SK-N-SH (cell line): ENCODE data around the gene ZNF486. TPM values are rescaled to one million over a fixed set of nuclear protein-coding genes. Genes with fewer than 3 reads are reported as not detected.

Experiments
- CTCF ChIA-PET: fragments of 300-600, 350-600 bp; formaldehyde crosslinking; extraction: SDS; loops from one replicate; lab custom pipeline; 2021; lab: Yijun Ruan, JAX
- POLR2A ChIA-PET: fragments of 350-600 bp; sonication (Branson Sonifier 250); formaldehyde crosslinking; extraction: SDS; loops from one replicate; lab custom pipeline; 2020; ENCODE audit warnings: antibody characterized with exemption, inconsistent platforms; lab: Yijun Ruan, JAX
- DNase-seq: peaks from one replicate; pipeline ENCODE4 v3.0.0; 2012
- H2AFZ ChIP-seq: fragments of 200-600 bp; sonication (generic); 2 replicates; pipeline ENCODE4 v1.8.1; 2016; ENCODE audit warnings: antibody characterized with exemption, mild to moderate bottlenecking, low read depth
- H3F3A ChIP-seq: fragments of 200-600 bp; sonication (generic); replicated peaks from 2 replicates; pipeline ENCODE3; 2016; ENCODE audit warnings: antibody characterized with exemption, mild to moderate bottlenecking; ENCODE audit not compliant: insufficient read depth
- H3K27ac ChIP-seq, 2 experiments: fragments of 200-500 bp in 1 of 2; fragments of 200-600 bp in 1 of 2; sonication (Bioruptor generic) in 1 of 2; sonication (generic), shearing (Covaris generic) in 1 of 2; 2 replicates each; pipeline versions ENCODE4 v1.5.1 to v1.6.1; 2014 to 2016; ENCODE audit warnings: low read depth in 2 of 2, inconsistent platforms in 1 of 2, low read length in 1 of 2, mild to moderate bottlenecking in 1 of 2, mixed read lengths in 1 of 2
- H3K27me3 ChIP-seq: fragments of 200-600 bp; sonication (generic), shearing (Covaris generic); 2 replicates; pipeline ENCODE4 v1.6.1; 2016; ENCODE audit warnings: mixed run types; ENCODE audit not compliant: insufficient read depth
- H3K36me3 ChIP-seq, 2 experiments: fragments of 200-500 bp in 1 of 2; fragments of 200-600 bp in 1 of 2; sonication (Bioruptor generic) in 1 of 2; sonication (generic) in 1 of 2; replicated peaks in 1 of 2; 2 replicates each; pipeline versions ENCODE3 to v1.5.1; 2014 to 2016; ENCODE audit warnings: low read length in 1 of 2, mild to moderate bottlenecking in 1 of 2; ENCODE audit not compliant: insufficient read depth in 2 of 2, control insufficient read depth in 1 of 2
- H3K4me1 ChIP-seq, 2 experiments: fragments of 200-500 bp in 1 of 2; fragments of 200-600 bp in 1 of 2; sonication (Bioruptor generic) in 1 of 2; sonication (generic), shearing (Covaris generic) in 1 of 2; 2 replicates each; pipeline versions ENCODE4 v1.5.1 to v1.6.1; 2014 to 2016; ENCODE audit warnings: low read depth in 1 of 2, low read length in 1 of 2, mixed run types in 1 of 2; ENCODE audit not compliant: insufficient read depth in 2 of 2, control insufficient read depth in 1 of 2
- H3K4me2 ChIP-seq: fragments of 200-600 bp; sonication (generic), shearing (Covaris generic); 2 replicates; pipeline ENCODE4 v1.6.1; 2017; ENCODE audit warnings: mixed run types
- H3K4me3 ChIP-seq, 2 experiments: fragments of 200-500 bp in 1 of 2; fragments of 200-600 bp in 1 of 2; sonication (Bioruptor generic) in 1 of 2; sonication (generic), shearing (Covaris generic) in 1 of 2; 2 replicates each; pipeline versions ENCODE4 v1.5.1 to v1.8.1; 2014 to 2016; ENCODE audit warnings: low read depth in 2 of 2, inconsistent platforms in 1 of 2, low read length in 1 of 2, mild to moderate bottlenecking in 1 of 2, mixed read lengths in 1 of 2, moderate library complexity in 1 of 2
- H3K79me2 ChIP-seq: fragments of 200-600 bp; sonication (generic); 2 replicates; pipeline ENCODE4 v1.8.1; 2017; ENCODE audit warnings: mild to moderate bottlenecking; ENCODE audit not compliant: insufficient read depth
- H3K9ac ChIP-seq: fragments of 200-600 bp; sonication (generic); 2 replicates; pipeline ENCODE4 v1.6.1; 2017; ENCODE audit warnings: mixed run types
- H3K9me2 ChIP-seq: fragments of 200-600 bp; sonication (generic); 2 replicates; pipeline ENCODE4 v1.6.1; 2017; ENCODE audit warnings: mixed run types
- H3K9me3 ChIP-seq: fragments of 200-600 bp; sonication (generic); 2 replicates; pipeline ENCODE4 v1.6.1; 2017; ENCODE audit warnings: mixed run types, mild to moderate bottlenecking, moderate library complexity
- H4K20me1 ChIP-seq: fragments of 200-600 bp; sonication (generic); 2 replicates; pipeline ENCODE4 v1.6.1; 2017; ENCODE audit warnings: mild to moderate bottlenecking, mixed run types; ENCODE audit not compliant: insufficient read depth
- FOSL2 ChIP-seq: IDR thresholded peaks from 2 replicates; pipeline ENCODE4 v1.4.0; 2012; ENCODE audit warnings: low read depth, mild to moderate bottlenecking, moderate library complexity, borderline replicate concordance
- GABPA ChIP-seq: IDR thresholded peaks from 2 replicates; pipeline ENCODE4 v1.4.0; 2012; ENCODE audit warnings: low read depth, mild to moderate bottlenecking
- JUND ChIP-seq: IDR thresholded peaks from 2 replicates; pipeline ENCODE4 v1.4.0; 2012
- MEF2A ChIP-seq: IDR thresholded peaks from 2 replicates; pipeline ENCODE4 v1.4.0; 2012; ENCODE audit warnings: low read depth, borderline replicate concordance
- MXI1 ChIP-seq: IDR thresholded peaks from 2 replicates; pipeline ENCODE4 v1.6.1; 2012; ENCODE audit warnings: mild to moderate bottlenecking, low read depth, low read length, improper control_type of control experiment
- RFX5 ChIP-seq: IDR thresholded peaks from 2 replicates; pipeline ENCODE4 v1.6.1; 2012; ENCODE audit warnings: mild to moderate bottlenecking, improper control_type of control experiment, low read length
- SIN3A ChIP-seq: IDR thresholded peaks from 2 replicates; pipeline ENCODE4 v1.6.1; 2012; ENCODE audit warnings: low read depth, mild to moderate bottlenecking, low read length, moderate library complexity, borderline replicate concordance
- SMC3 ChIP-seq: IDR thresholded peaks from 2 replicates; pipeline ENCODE4 v1.6.1; 2012; ENCODE audit warnings: low read depth, low read length, improper control_type of control experiment
- TAF1 ChIP-seq: IDR thresholded peaks from 2 replicates; pipeline ENCODE4 v1.6.1; 2012; ENCODE audit warnings: low read depth, mild to moderate bottlenecking, low read length, moderate library complexity, borderline replicate concordance
- TCF12 ChIP-seq: IDR thresholded peaks from 2 replicates; pipeline ENCODE4 v1.4.0; 2012
- TEAD4 ChIP-seq: IDR thresholded peaks from 2 replicates; pipeline ENCODE4 v1.4.0; 2012; ENCODE audit warnings: mild to moderate bottlenecking, borderline replicate concordance; ENCODE audit not compliant: insufficient read depth
- WGBS: methylation state at CpG from one replicate; pipeline ENCODE4 v1.1.6; 2017; ENCODE audit warnings: low lambda C conversion rate; 5-methylcytosine and 5-hydroxymethylcytosine counted together
- polyA plus RNA-seq, 3 experiments: library from polyadenylated mRNA; depleted of rRNA; stranded (reverse); fragments of >200 nt; gene quantifications; 2 replicates each; pipeline ENCODE4 v1.2.3, GENCODE V29; 2012
- TF ChIP-seq, protein P1 (sequence below): fragments of 150-350 bp; IDR thresholded peaks from 2 replicates; pipeline ENCODE4 v1.6.1; 2016; ENCODE audit warnings: mild to moderate bottlenecking, low read depth, low read length
- TF ChIP-seq, protein P2 (sequence below): IDR thresholded peaks from 2 replicates; pipeline ENCODE4 v1.6.1; 2012; ENCODE audit warnings: mild to moderate bottlenecking, low read depth, low read length, moderate library complexity
- TF ChIP-seq, protein P3 (sequence below): IDR thresholded peaks from 2 replicates; pipeline ENCODE4 v1.4.0; 2012; ENCODE audit warnings: low read depth, borderline replicate concordance
- TF ChIP-seq, protein P4 (sequence below): fragments of 200-600 bp; sonication (generic); IDR thresholded peaks from 2 replicates; pipeline ENCODE4 v1.6.1; 2017; ENCODE audit warnings: antibody characterized with exemption, mild to moderate bottlenecking, moderate library complexity
- TF ChIP-seq, protein P5 (sequence below): IDR thresholded peaks from 2 replicates; pipeline ENCODE4 v1.4.0; 2012; ENCODE audit warnings: low read depth
- TF ChIP-seq, protein P6 (sequence below): fragments of 150-350 bp; IDR thresholded peaks from 2 replicates; pipeline ENCODE4 v1.6.1; 2017; ENCODE audit warnings: antibody characterized with exemption, low read length, low read depth, borderline replicate concordance

Gene ZNF486
- polyA plus RNA-seq, 1 of the 3 experiments (the other 2 are of a cell fraction) = 2.0 TPM

DNA sequence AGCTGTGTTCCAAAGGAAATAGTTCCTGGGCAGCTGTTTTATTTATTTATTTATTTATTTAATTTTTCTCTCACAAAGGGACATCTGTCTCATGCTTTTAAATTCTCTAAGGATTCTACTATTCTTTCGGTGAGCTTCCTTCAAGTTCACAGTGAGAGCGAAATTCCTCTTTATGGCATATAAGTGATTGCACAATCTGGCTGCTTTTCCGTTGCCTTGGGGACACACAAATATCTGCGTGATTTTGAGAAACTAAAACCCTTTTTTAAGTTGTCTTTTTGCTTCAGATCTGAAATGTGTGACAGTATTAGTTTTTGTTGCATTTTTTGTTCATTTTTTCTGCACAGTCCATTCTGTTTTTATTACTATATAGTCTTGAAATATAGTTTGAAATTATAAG is 19.2 kb downstream of the ZNF486 start:
- 91% methylated on average over 4 of the region's 4 CpGs for WGBS
- H3K4me3 ChIP-seq = no peak overlapping the region
- ChIA-PET CTCF (interaction anchor here (0.6 to 0.7 kb wide), 2 partner anchors 42 to 201 kb away, joined by 3 to 4 read pairs; no protein-coding TSS in a partner anchor), POLR2A (interaction anchor here (0.6 kb wide), 1 partner anchor 8 kb away, joined by 8 read pairs; no protein-coding TSS in a partner anchor)
- no peaks in the 10 kb centered on the region; the same call in 1 of the 2 replicates for H3K9me3 ChIP-seq
- H3F3A ChIP-seq = peaks cover 3% of the 10 kb centered on the region
- no peak overlapping the region for H3K27ac ChIP-seq
- H2AFZ ChIP-seq = no peak overlapping the region
- 0 out of 2 replicates have a peak, but pooled peaks cover 7% of the 10 kb centered on the region for H3K79me2 ChIP-seq
- no peaks in the 10 kb centered on the region for H3K27me3 ChIP-seq
- peaks cover 0 to 4% of the 10 kb centered on the region in 2 experiments; a peak in 1 of 4 replicates for H3K4me1 ChIP-seq
- no peak for DNase-seq
- no peaks in the 10 kb centered on the region for H4K20me1 ChIP-seq
- no peak overlapping the region for H3K9ac ChIP-seq
- peaks cover 13 to 57% of the 10 kb centered on the region in 2 experiments for H3K36me3 ChIP-seq
- no peak overlapping the region for H3K4me2 ChIP-seq
- H3K9me2 ChIP-seq = no peaks in the 10 kb centered on the region
- no peak for TF ChIP-seq MEF2A
- TF ChIP-seq SIN3A = no peak
- TF ChIP-seq RFX5 = no peak
- TF ChIP-seq, protein P1, sequence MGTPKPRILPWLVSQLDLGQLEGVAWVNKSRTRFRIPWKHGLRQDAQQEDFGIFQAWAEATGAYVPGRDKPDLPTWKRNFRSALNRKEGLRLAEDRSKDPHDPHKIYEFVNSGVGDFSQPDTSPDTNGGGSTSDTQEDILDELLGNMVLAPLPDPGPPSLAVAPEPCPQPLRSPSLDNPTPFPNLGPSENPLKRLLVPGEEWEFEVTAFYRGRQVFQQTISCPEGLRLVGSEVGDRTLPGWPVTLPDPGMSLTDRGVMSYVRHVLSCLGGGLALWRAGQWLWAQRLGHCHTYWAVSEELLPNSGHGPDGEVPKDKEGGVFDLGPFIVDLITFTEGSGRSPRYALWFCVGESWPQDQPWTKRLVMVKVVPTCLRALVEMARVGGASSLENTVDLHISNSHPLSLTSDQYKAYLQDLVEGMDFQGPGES = no peak
- TF ChIP-seq, protein P2, sequence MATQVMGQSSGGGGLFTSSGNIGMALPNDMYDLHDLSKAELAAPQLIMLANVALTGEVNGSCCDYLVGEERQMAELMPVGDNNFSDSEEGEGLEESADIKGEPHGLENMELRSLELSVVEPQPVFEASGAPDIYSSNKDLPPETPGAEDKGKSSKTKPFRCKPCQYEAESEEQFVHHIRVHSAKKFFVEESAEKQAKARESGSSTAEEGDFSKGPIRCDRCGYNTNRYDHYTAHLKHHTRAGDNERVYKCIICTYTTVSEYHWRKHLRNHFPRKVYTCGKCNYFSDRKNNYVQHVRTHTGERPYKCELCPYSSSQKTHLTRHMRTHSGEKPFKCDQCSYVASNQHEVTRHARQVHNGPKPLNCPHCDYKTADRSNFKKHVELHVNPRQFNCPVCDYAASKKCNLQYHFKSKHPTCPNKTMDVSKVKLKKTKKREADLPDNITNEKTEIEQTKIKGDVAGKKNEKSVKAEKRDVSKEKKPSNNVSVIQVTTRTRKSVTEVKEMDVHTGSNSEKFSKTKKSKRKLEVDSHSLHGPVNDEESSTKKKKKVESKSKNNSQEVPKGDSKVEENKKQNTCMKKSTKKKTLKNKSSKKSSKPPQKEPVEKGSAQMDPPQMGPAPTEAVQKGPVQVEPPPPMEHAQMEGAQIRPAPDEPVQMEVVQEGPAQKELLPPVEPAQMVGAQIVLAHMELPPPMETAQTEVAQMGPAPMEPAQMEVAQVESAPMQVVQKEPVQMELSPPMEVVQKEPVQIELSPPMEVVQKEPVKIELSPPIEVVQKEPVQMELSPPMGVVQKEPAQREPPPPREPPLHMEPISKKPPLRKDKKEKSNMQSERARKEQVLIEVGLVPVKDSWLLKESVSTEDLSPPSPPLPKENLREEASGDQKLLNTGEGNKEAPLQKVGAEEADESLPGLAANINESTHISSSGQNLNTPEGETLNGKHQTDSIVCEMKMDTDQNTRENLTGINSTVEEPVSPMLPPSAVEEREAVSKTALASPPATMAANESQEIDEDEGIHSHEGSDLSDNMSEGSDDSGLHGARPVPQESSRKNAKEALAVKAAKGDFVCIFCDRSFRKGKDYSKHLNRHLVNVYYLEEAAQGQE = no peak
- no peak for TF ChIP-seq TAF1
- no peak for TF ChIP-seq TEAD4
- TF ChIP-seq MXI1 = no peak
- TF ChIP-seq, protein P3, sequence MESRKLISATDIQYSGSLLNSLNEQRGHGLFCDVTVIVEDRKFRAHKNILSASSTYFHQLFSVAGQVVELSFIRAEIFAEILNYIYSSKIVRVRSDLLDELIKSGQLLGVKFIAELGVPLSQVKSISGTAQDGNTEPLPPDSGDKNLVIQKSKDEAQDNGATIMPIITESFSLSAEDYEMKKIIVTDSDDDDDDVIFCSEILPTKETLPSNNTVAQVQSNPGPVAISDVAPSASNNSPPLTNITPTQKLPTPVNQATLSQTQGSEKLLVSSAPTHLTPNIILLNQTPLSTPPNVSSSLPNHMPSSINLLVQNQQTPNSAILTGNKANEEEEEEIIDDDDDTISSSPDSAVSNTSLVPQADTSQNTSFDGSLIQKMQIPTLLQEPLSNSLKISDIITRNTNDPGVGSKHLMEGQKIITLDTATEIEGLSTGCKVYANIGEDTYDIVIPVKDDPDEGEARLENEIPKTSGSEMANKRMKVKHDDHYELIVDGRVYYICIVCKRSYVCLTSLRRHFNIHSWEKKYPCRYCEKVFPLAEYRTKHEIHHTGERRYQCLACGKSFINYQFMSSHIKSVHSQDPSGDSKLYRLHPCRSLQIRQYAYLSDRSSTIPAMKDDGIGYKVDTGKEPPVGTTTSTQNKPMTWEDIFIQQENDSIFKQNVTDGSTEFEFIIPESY = no peak
- TF ChIP-seq, protein P4, sequence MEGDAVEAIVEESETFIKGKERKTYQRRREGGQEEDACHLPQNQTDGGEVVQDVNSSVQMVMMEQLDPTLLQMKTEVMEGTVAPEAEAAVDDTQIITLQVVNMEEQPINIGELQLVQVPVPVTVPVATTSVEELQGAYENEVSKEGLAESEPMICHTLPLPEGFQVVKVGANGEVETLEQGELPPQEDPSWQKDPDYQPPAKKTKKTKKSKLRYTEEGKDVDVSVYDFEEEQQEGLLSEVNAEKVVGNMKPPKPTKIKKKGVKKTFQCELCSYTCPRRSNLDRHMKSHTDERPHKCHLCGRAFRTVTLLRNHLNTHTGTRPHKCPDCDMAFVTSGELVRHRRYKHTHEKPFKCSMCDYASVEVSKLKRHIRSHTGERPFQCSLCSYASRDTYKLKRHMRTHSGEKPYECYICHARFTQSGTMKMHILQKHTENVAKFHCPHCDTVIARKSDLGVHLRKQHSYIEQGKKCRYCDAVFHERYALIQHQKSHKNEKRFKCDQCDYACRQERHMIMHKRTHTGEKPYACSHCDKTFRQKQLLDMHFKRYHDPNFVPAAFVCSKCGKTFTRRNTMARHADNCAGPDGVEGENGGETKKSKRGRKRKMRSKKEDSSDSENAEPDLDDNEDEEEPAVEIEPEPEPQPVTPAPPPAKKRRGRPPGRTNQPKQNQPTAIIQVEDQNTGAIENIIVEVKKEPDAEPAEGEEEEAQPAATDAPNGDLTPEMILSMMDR = no peak
- TF ChIP-seq TCF12 = no peak
- TF ChIP-seq, protein P5, sequence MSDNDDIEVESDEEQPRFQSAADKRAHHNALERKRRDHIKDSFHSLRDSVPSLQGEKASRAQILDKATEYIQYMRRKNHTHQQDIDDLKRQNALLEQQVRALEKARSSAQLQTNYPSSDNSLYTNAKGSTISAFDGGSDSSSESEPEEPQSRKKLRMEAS = no peak
- TF ChIP-seq GABPA = no peak
- no peak for TF ChIP-seq SMC3
- TF ChIP-seq FOSL2 = no peak
- TF ChIP-seq, protein P6, sequence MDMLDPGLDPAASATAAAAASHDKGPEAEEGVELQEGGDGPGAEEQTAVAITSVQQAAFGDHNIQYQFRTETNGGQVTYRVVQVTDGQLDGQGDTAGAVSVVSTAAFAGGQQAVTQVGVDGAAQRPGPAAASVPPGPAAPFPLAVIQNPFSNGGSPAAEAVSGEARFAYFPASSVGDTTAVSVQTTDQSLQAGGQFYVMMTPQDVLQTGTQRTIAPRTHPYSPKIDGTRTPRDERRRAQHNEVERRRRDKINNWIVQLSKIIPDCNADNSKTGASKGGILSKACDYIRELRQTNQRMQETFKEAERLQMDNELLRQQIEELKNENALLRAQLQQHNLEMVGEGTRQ = no peak
- TF ChIP-seq JUND = no peak
